Heart left ventricle (tissue), 16 donors: ENCODE results near the gene GOLGA6C. TPM values are rescaled to one million over a fixed set of nuclear protein-coding genes. Genes with fewer than 3 reads are reported as not detected.

Experiments
- ATAC-seq, 4 donors: fragments of 200-7000 bp; cut with Tn5 transposase; one replicate each; pipeline ENCODE4 v1.9.1; 2020 to 2022; ENCODE audit warnings: moderate library complexity in 4 of 4, mild to moderate bottlenecking in 3 of 4, moderate number of reproducible peaks in 1 of 4
- DNase-seq, 5 donors: peaks; one replicate each; pipeline ENCODE4 v3.0.0-alpha.2; 2020
- H3K27ac ChIP-seq, 12 donors: fragments of 200-600 bp; sonication (generic) in 4 of 12; one replicate each; pipeline versions ENCODE4 v1.5.0 to v1.8.0; 2016 to 2022; ENCODE audit warnings: mild to moderate bottlenecking in 2 of 12
- H3K27me3 ChIP-seq, 9 donors: fragments of 200-600 bp; sonication (generic) in 2 of 9; one replicate each; pipeline versions ENCODE4 v1.5.1 to v1.8.0; 2016 to 2022; ENCODE audit warnings: mild to moderate bottlenecking in 3 of 9
- H3K36me3 ChIP-seq, 9 donors: fragments of 200-600 bp; sonication (generic) in 2 of 9; one replicate each; pipeline versions ENCODE4 v1.5.0 to v1.8.0; 2018 to 2022; ENCODE audit warnings: mild to moderate bottlenecking in 2 of 9
- H3K4me1 ChIP-seq, 12 donors: fragments of 200-600 bp; sonication (generic) in 4 of 12; one replicate each; pipeline versions ENCODE4 v1.5.0 to v1.8.0; 2016 to 2022; ENCODE audit warnings: mild to moderate bottlenecking in 3 of 12
- H3K4me3 ChIP-seq, 12 donors: fragments of 200-600 bp; sonication (generic) in 4 of 12; one replicate each; pipeline versions ENCODE4 v1.5.0 to v1.8.0; 2017 to 2022; ENCODE audit warnings: mild to moderate bottlenecking in 9 of 12, moderate library complexity in 4 of 12
- H3K9me3 ChIP-seq, 12 donors: fragments of 200-600 bp; sonication (generic) in 4 of 12; one replicate each; pipeline versions ENCODE4 v1.5.0 to v1.8.0; 2016 to 2022; ENCODE audit warnings: mild to moderate bottlenecking in 1 of 12
- CTCF ChIP-seq, 12 donors: fragments of 200-600 bp; sonication (generic) in 4 of 12; IDR thresholded peaks; one replicate each; pipeline versions ENCODE4 v1.5.0 to v1.8.0; 2018 to 2022; ENCODE audit warnings: antibody characterized with exemption in 12 of 12, mild to moderate bottlenecking in 5 of 12
- POLR2A ChIP-seq, 2 donors: fragments of 450-650 bp; IDR thresholded peaks; one replicate each; pipeline ENCODE4 v1.6.1; 2017; ENCODE audit warnings: antibody characterized with exemption in 2 of 2, mild to moderate bottlenecking in 2 of 2, moderate library complexity in 2 of 2
- whole genome bisulfite sequencing, 4 donors: extraction: QIAGEN DNeasy Blood & Tissue Kit in 2 of 4; methylation state at CpG; one replicate each; pipeline versions ENCODE4 v1.1.5 to v1.1.7; 2013 to 2018; 5-methylcytosine and 5-hydroxymethylcytosine counted together
- intact Hi-C, 10 donors: fragments of 100-400 bp; cut with DNase I; formaldehyde crosslinking; loops; one replicate each; pipeline versions ENCODE4 v1.11.1 to v1.14.2; 2022
- polyA plus RNA-seq, 2 donors: library from polyadenylated mRNA; stranded (reverse); fragments of 200-250 nt; gene quantifications; one replicate each; pipeline ENCODE4 v1.2.3, GENCODE V29; 2013
- total RNA-seq, 9 donors: library from RNA; depleted of rRNA in 2 of 9; stranded (reverse); fragments of >200 nt in 2 of 9; fragmentation: NEBNext Ultra II Directional in 3 of 9; extraction: Animal tissue kit (Norgen Biotek cat#: 25700) in 3 of 9; gene quantifications; one replicate each; pipeline versions ENCODE4 v1.1.0 to v1.2.4, GENCODE V29; 2016 to 2023
- donor health status: ischemic (EF 13 %, LVEDD 7.1; RV severe dilation, severe dysfunction).
- donor health status: healthy with polysubstance abuse.
- donor health status: DM: no; HTN: yes; CAD: no.
- donor health status: DM: no; HTN: no; CAD: no.
- donor health status: ischemic (EF 25% LVEDD 6.9; RV normal size, moderate dysfunction).
- donor health status: ischemic (EF 25% LVEDD 5.7; RV mildly dilated, moderate dysfunction).
- donor health status: healthy.
- donor health status: DM: yes; HTN: yes; CAD: no.
- donor health status: ischemic (EF 35%, LVEDD 5.7; RV mildly dilated, moderate dysfunction).
- donor health status: nonischemic (EF 11% LVEDD 7.7; RV severe dilation, severe dysfunction).
- donor health status: DM: yes; HTN: yes; CAD: no.
- donor health status: PGD.
- donor health status: ischemic (EF 29% LVEDD 5.4; RV normal size, mild dysfunction).
- donor health status: nonischemic (EF 23%, LVEDD 6.1; RV moderate dilation, normal function).

Gene GOLGA6C
- total and polyA plus RNA-seq, 11 donors: not detected

GRCh38 chr15:75235051-75235673 is 23.0 kb upstream of the GOLGA6C start:
- ATAC-seq (no peak), DNase-seq (no peak)
- no peaks in the 10 kb centered on the region for H3K9me3 ChIP-seq
- peaks cover 0 to 8% (median 0%) of the 10 kb centered on the region in 12 donors for H3K4me1 ChIP-seq
- intact Hi-C loops: loop anchor here in 4 of 10 donors (10.0 kb wide), 2 partner anchors 80 to 90 kb away; no protein-coding TSS in a partner anchor
- TF ChIP-seq CTCF (IDR thresholded peaks at IDR 0.05): no peak
- TF ChIP-seq POLR2A (IDR thresholded peaks at IDR 0.05): no peak
- 82 to 88% (median 84%) methylated on average over 9 to 10 of the region's 10 CpGs for WGBS, 4 donors
- H3K36me3 ChIP-seq: no peaks in the 10 kb centered on the region
- no peak overlapping the region for H3K27ac ChIP-seq
- peaks cover 0 to 11% (median 0%) of the 10 kb centered on the region in 9 donors for H3K27me3 ChIP-seq
- no peak overlapping the region for H3K4me3 ChIP-seq

GRCh38 chr15:75235760-75236729 is 22.1 kb upstream of the GOLGA6C start:
- DNase-seq (peak in 3 of 5 donors; percentile 20 to 60 (median 51)), ATAC-seq (peak; percentile 67 to 93 (median 82))
- H3K4me1 ChIP-seq: peaks cover 0 to under 1% (median 0%) of the 10 kb centered on the region in 12 donors
- intact Hi-C loops: loop anchor here in 4 of 10 donors (10.0 kb wide), 2 partner anchors 79 to 89 kb away; no protein-coding TSS in a partner anchor
- no peaks in the 10 kb centered on the region for H3K36me3 ChIP-seq
- peaks cover 0 to 11% (median 0%) of the 10 kb centered on the region in 9 donors for H3K27me3 ChIP-seq
- H3K4me3 ChIP-seq: no peak overlapping the region
- TF ChIP-seq POLR2A (IDR thresholded peaks at IDR 0.05) (no peak), CTCF (IDR thresholded peaks at IDR 0.05) (no peak)
- H3K27ac ChIP-seq: no peak overlapping the region
- 71 to 82% (median 80%) methylated on average over 9 to 11 of the region's 11 CpGs for whole genome bisulfite sequencing, 4 donors
- no peaks in the 10 kb centered on the region for H3K9me3 ChIP-seq

GRCh38 chr15:75237316-75237982 is 20.7 kb upstream of the GOLGA6C start:
- intact Hi-C loops: loop anchor here in 4 of 10 donors (10.0 kb wide), 2 partner anchors 77 to 87 kb away; no protein-coding TSS in a partner anchor
- ATAC-seq (peak in 1 of 4 donors; percentile 9), DNase-seq (peak in 1 of 5 donors; percentile 14)
- H3K4me1 ChIP-seq: no peaks in the 10 kb centered on the region
- peaks cover 0 to 11% (median 0%) of the 10 kb centered on the region in 9 donors for H3K27me3 ChIP-seq
- WGBS, 4 donors: 51 to 77% (median 75%) methylated on average over 2 to 11 of the region's 11 CpGs
- H3K4me3 ChIP-seq: no peak overlapping the region
- H3K36me3 ChIP-seq: no peaks in the 10 kb centered on the region
- no peaks in the 10 kb centered on the region for H3K9me3 ChIP-seq
- no peak overlapping the region for H3K27ac ChIP-seq
- TF ChIP-seq POLR2A (IDR thresholded peaks at IDR 0.05) (no peak), CTCF (IDR thresholded peaks at IDR 0.05) (no peak)
